HFFc6 (cell line): ENCODE data around the gene TMEM255A. TPM values are rescaled to one million over a fixed set of nuclear protein-coding genes. Genes with fewer than 3 reads are reported as not detected.
A peak's percentile ranks its signal among the peaks of the same experiment; 100 is the strongest.
"Not testable (repeated sequence)": the region's sequence is repeated elsewhere in the genome, so short reads cannot be mapped to it uniquely, and the experiment has no call there.

Experiments
- DNase-seq: peaks from one replicate; pipeline ENCODE4 v3.0.0-alpha.2; 2018
- H3K27ac Mint-ChIP-seq: 2 replicates; pipeline ENCODE4 v1.8.0; 2020; ENCODE audit warnings: mild to moderate bottlenecking, mixed read lengths
- H3K27me3 Mint-ChIP-seq: 2 replicates; pipeline ENCODE4 v1.8.0; 2021; ENCODE audit warnings: mild to moderate bottlenecking, moderate library complexity, mixed read lengths; ENCODE audit not compliant: insufficient read depth
- H3K36me3 Mint-ChIP-seq: 2 replicates; pipeline ENCODE4 v1.8.0; 2021; ENCODE audit warnings: low read depth, mixed read lengths
- H3K4me1 Mint-ChIP-seq: 2 replicates; pipeline ENCODE4 v1.8.0; 2020; ENCODE audit warnings: low read depth, mixed read lengths
- H3K4me3 Mint-ChIP-seq: 2 replicates; pipeline ENCODE4 v1.8.0; 2020; ENCODE audit warnings: mild to moderate bottlenecking, moderate library complexity, mixed read lengths
- H3K9me3 Mint-ChIP-seq: 2 replicates; pipeline ENCODE4 v1.8.0; 2020; ENCODE audit warnings: mild to moderate bottlenecking, mixed read lengths
- long read RNA-seq: library from polyadenylated mRNA; unstranded; transcript quantifications from one replicate; pipeline ENCODE4 v2.0.0, GENCODE V29; 2019
- total RNA-seq, 6 experiments: library from RNA; stranded (reverse); fragmentation: NEBNext Ultra II Directional; extraction: Animal tissue kit (Norgen Biotek cat#: 25700); gene quantifications; 2 replicates in 1 of 6; 3 replicates in 5 of 6; pipeline ENCODE4 v1.2.3, GENCODE V29; 2021
- TF ChIP-seq, protein P1 (sequence below): fragments of 200-600 bp; sonication (generic); IDR thresholded peaks from 2 replicates; pipeline ENCODE4 v1.5.0; 2021; ENCODE audit warnings: antibody characterized with exemption, mild to moderate bottlenecking

TMEM255A gene
- total RNA-seq, result under 1 TPM in 4 of 6 experiments, not detected in 2; 0.20 to 0.56 (median 0.33) TPM
- long read RNA-seq, result 0 reads

- no peaks in the 10 kb centered on the region for H3K36me3 Mint-ChIP-seq
- peaks cover 38% of the 10 kb centered on the region for H3K27me3 Mint-ChIP-seq
- H3K4me1 Mint-ChIP-seq, result peaks cover 18% of the 10 kb centered on the region
- TF ChIP-seq, protein P1, sequence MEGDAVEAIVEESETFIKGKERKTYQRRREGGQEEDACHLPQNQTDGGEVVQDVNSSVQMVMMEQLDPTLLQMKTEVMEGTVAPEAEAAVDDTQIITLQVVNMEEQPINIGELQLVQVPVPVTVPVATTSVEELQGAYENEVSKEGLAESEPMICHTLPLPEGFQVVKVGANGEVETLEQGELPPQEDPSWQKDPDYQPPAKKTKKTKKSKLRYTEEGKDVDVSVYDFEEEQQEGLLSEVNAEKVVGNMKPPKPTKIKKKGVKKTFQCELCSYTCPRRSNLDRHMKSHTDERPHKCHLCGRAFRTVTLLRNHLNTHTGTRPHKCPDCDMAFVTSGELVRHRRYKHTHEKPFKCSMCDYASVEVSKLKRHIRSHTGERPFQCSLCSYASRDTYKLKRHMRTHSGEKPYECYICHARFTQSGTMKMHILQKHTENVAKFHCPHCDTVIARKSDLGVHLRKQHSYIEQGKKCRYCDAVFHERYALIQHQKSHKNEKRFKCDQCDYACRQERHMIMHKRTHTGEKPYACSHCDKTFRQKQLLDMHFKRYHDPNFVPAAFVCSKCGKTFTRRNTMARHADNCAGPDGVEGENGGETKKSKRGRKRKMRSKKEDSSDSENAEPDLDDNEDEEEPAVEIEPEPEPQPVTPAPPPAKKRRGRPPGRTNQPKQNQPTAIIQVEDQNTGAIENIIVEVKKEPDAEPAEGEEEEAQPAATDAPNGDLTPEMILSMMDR, result no peak
- no peak for DNase-seq
- H3K4me3 Mint-ChIP-seq, result peak within 1 kb of the TSS; percentile 81
- H3K27ac Mint-ChIP-seq, result no peak within 1 kb of the TSS
- no peaks in the 10 kb centered on the region for H3K9me3 Mint-ChIP-seq
These were observed at the start of gene TMEM255A for GRCh38 chrX:120310861-120311726. Gene TMEM255A, minus strand, starts transcription at chrX:120311461. Its CDS starts 152 bp downstream, at chrX:120311309.

GRCh38 chrX:120358737-120359456 is 47.6 kb upstream of the TMEM255A start:
- Mint-ChIP-seq H3K36me3 (no peaks in the 10 kb centered on the region), H3K9me3 (no peaks in the 10 kb centered on the region), H3K4me1 (no peaks in the 10 kb centered on the region), H3K27ac (no peak overlapping the region), H3K27me3 (peaks cover 11% of the 10 kb centered on the region), H3K4me3 (no peak overlapping the region)
- DNase-seq, result peak; percentile 0
- TF ChIP-seq, protein P1, result no peak

DNA sequence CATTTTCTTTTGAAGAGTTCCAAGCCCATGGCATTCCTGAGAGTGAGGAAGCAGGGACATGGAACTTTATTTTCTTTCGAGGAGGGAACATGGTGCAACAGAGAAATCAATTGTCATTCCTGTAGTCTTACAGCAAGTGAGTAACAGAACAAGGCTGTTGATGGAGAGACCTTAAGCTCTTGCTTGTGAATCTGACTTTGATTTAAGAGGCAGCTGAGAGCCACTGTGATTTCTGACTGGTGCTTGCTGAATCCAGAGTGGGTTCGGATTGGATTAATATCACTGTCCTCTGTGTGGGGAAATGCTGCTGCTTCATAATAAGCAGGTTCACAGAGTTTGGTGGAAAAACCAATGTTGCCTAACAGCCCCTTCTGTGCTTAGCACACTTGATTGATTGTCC is 45.9 kb upstream of the TMEM255A start:
- no peaks in the 10 kb centered on the region for H3K4me1 Mint-ChIP-seq
- H3K4me3 Mint-ChIP-seq, result no peak overlapping the region
- TF ChIP-seq, protein P1, result no peak
- no peaks in the 10 kb centered on the region for H3K9me3 Mint-ChIP-seq
- H3K36me3 Mint-ChIP-seq, result no peaks in the 10 kb centered on the region
- no peak overlapping the region for H3K27ac Mint-ChIP-seq
- no peak for DNase-seq
- H3K27me3 Mint-ChIP-seq, result peaks cover 9% of the 10 kb centered on the region

- Mint-ChIP-seq H3K9me3 (no peaks in the 10 kb centered on the region), H3K4me3 (no peak overlapping the region), H3K27ac (no peak overlapping the region), H3K27me3 (peaks cover 4% of the 10 kb centered on the region; the same call in 1 of the 2 replicates), H3K36me3 (no peaks in the 10 kb centered on the region), H3K4me1 (no peaks in the 10 kb centered on the region)
- TF ChIP-seq, protein P1, result no peak
- no peak for DNase-seq
These were observed 44.8 kb upstream of the TMEM255A start for GRCh38 chrX:120356084-120356483.

GRCh38 chrX:120350450-120351138 is 39.3 kb upstream of the TMEM255A start:
- H3K4me1 Mint-ChIP-seq, result no peaks in the 10 kb centered on the region
- peaks cover 7% of the 10 kb centered on the region; the same call in 1 of the 2 replicates for H3K27me3 Mint-ChIP-seq
- no peak for DNase-seq
- no peaks in the 10 kb centered on the region for H3K36me3 Mint-ChIP-seq
- no peak overlapping the region for H3K27ac Mint-ChIP-seq
- H3K9me3 Mint-ChIP-seq, result no peaks in the 10 kb centered on the region
- TF ChIP-seq, protein P1, result no peak
- no peak overlapping the region for H3K4me3 Mint-ChIP-seq

- H3K36me3 Mint-ChIP-seq, H3K4me1 Mint-ChIP-seq, DNase-seq, H3K4me3 Mint-ChIP-seq, H3K27ac Mint-ChIP-seq, H3K9me3 Mint-ChIP-seq, H3K27me3 Mint-ChIP-seq: not testable (repeated sequence)
These were observed 33.3 kb upstream of the TMEM255A start for GRCh38 chrX:120344566-120344965.
